OCI-LY1 (cell line): Measurements from ENCODE around the gene PSMD3.

Source experiments
- H2AFZ ChIP-seq: fragments of 200-600 bp; sonication (generic), shearing (Covaris generic); 2 replicates; pipeline ENCODE4 v1.6.0; 2014; ENCODE audit warnings: antibody characterized with exemption, mild to moderate bottlenecking, low read length
- H3F3A ChIP-seq: fragments of 200-600 bp; sonication (generic), shearing (Covaris generic); 2 replicates; pipeline ENCODE4 v1.6.0; 2014; ENCODE audit warnings: mild to moderate bottlenecking, antibody characterized with exemption, low read length, moderate library complexity; ENCODE audit not compliant: insufficient read depth
- H3K27ac ChIP-seq: fragments of 200-600 bp; sonication (generic); 2 replicates; pipeline ENCODE4 v1.5.1; 2014; ENCODE audit warnings: low read length, mixed run types, mild to moderate bottlenecking, low read depth; ENCODE audit not compliant: poor library complexity, severe bottlenecking
- H3K27me3 ChIP-seq: fragments of 200-600 bp; sonication (generic); 2 replicates; pipeline ENCODE4 v1.6.0; 2014; ENCODE audit warnings: antibody characterized with exemption, mild to moderate bottlenecking, low read length, moderate library complexity; ENCODE audit not compliant: insufficient read depth
- H3K36me3 ChIP-seq: fragments of 200-600 bp; sonication (generic); 2 replicates; pipeline ENCODE4 v1.6.1; 2014; ENCODE audit warnings: mild to moderate bottlenecking, antibody characterized with exemption, low read length, moderate library complexity, mixed read lengths; ENCODE audit not compliant: insufficient read depth
- H3K4me1 ChIP-seq: fragments of 200-600 bp; sonication (generic); 2 replicates; pipeline ENCODE4 v1.5.1; 2014; ENCODE audit warnings: mild to moderate bottlenecking, low read length, moderate library complexity; ENCODE audit not compliant: insufficient read depth, severe bottlenecking
- H3K4me2 ChIP-seq: fragments of 200-600 bp; sonication (generic), shearing (Covaris generic); 2 replicates; pipeline ENCODE4 v1.6.1; 2014; ENCODE audit warnings: low read length
- H3K4me3 ChIP-seq: fragments of 200-600 bp; sonication (generic); 2 replicates; pipeline ENCODE4 v1.5.1; 2014; ENCODE audit warnings: low read length, low read depth, mild to moderate bottlenecking, mixed read lengths; ENCODE audit not compliant: poor library complexity, severe bottlenecking
- H3K79me2 ChIP-seq: fragments of 200-600 bp; shearing (Covaris generic); 2 replicates; pipeline ENCODE4 v1.6.1; 2016; ENCODE audit warnings: mixed run types, low read length, mixed read lengths; ENCODE audit not compliant: insufficient read depth
- H3K9ac ChIP-seq: fragments of 200-600 bp; sonication (generic), shearing (Covaris generic); 2 replicates; pipeline ENCODE4 v1.6.1; 2014; ENCODE audit warnings: mild to moderate bottlenecking, low read length, mixed read lengths
- H3K9me2 ChIP-seq: fragments of 200-600 bp; sonication (generic), shearing (Covaris generic); 2 replicates; pipeline ENCODE4 v1.6.1; 2014; ENCODE audit warnings: low read depth, mild to moderate bottlenecking, low read length, mixed read lengths
- H3K9me3 ChIP-seq: fragments of 200-600 bp; shearing (Covaris generic); 2 replicates; pipeline ENCODE4 v1.6.1; 2014; ENCODE audit warnings: low read length, mixed read lengths
- H4K20me1 ChIP-seq: fragments of 200-600 bp; sonication (generic), shearing (Covaris generic); 2 replicates; pipeline ENCODE4 v1.6.0; 2016; ENCODE audit warnings: mild to moderate bottlenecking, low read length; ENCODE audit not compliant: insufficient read depth
- EZH2 ChIP-seq: fragments of 200-600 bp; sonication (generic), shearing (Covaris generic); IDR thresholded peaks from 2 replicates; pipeline ENCODE4 v1.8.0; 2017; ENCODE audit warnings: borderline replicate concordance, mixed run types, mild to moderate bottlenecking, antibody characterized with exemption, low read length, moderate library complexity, mixed read lengths
- TF ChIP-seq, protein P1 (sequence below): fragments of 200-600 bp; sonication (generic), shearing (Covaris generic); IDR thresholded peaks from 2 replicates; pipeline ENCODE4 v1.5.1; 2017; ENCODE audit warnings: mild to moderate bottlenecking, antibody characterized with exemption, low read length, moderate library complexity, mixed read lengths

Gene PSMD3

GRCh38 chr17:40025559-40025958, 45.0 kb downstream of the PSMD3 start:
- no peak overlapping the region for H3K27ac ChIP-seq
- peaks cover 57% of the 10 kb centered on the region for H3K36me3 ChIP-seq
- no peaks in the 10 kb centered on the region for H4K20me1 ChIP-seq
- no peak overlapping the region for H2AFZ ChIP-seq
- H3F3A ChIP-seq: no peaks in the 10 kb centered on the region
- no peak overlapping the region for H3K4me3 ChIP-seq
- H3K79me2 ChIP-seq: no peaks in the 10 kb centered on the region
- no peaks in the 10 kb centered on the region for H3K27me3 ChIP-seq
- no peak overlapping the region for H3K9ac ChIP-seq
- no peaks in the 10 kb centered on the region for H3K9me3 ChIP-seq
- TF ChIP-seq EZH2: no peak
- TF ChIP-seq, protein P1, sequence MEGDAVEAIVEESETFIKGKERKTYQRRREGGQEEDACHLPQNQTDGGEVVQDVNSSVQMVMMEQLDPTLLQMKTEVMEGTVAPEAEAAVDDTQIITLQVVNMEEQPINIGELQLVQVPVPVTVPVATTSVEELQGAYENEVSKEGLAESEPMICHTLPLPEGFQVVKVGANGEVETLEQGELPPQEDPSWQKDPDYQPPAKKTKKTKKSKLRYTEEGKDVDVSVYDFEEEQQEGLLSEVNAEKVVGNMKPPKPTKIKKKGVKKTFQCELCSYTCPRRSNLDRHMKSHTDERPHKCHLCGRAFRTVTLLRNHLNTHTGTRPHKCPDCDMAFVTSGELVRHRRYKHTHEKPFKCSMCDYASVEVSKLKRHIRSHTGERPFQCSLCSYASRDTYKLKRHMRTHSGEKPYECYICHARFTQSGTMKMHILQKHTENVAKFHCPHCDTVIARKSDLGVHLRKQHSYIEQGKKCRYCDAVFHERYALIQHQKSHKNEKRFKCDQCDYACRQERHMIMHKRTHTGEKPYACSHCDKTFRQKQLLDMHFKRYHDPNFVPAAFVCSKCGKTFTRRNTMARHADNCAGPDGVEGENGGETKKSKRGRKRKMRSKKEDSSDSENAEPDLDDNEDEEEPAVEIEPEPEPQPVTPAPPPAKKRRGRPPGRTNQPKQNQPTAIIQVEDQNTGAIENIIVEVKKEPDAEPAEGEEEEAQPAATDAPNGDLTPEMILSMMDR: no peak
- peaks cover 6% of the 10 kb centered on the region for H3K4me1 ChIP-seq
- no peaks in the 10 kb centered on the region for H3K9me2 ChIP-seq
- H3K4me2 ChIP-seq: no peak overlapping the region

- Histone ChIP-seq H3F3A (no peaks in the 10 kb centered on the region), H3K9me2 (no peaks in the 10 kb centered on the region), H2AFZ (no peak overlapping the region), H4K20me1 (no peaks in the 10 kb centered on the region), H3K4me2 (no peak overlapping the region), H3K27me3 (no peaks in the 10 kb centered on the region), H3K79me2 (no peaks in the 10 kb centered on the region), H3K9ac (no peak overlapping the region), H3K9me3 (no peaks in the 10 kb centered on the region), H3K27ac (no peak overlapping the region), H3K4me1 (peaks cover 6% of the 10 kb centered on the region), H3K4me3 (no peak overlapping the region), H3K36me3 (peaks cover 61% of the 10 kb centered on the region)
- no peak for TF ChIP-seq EZH2
- TF ChIP-seq, protein P1: no peak
Observed at GRCh38 chr17:40025991-40026815, 45.6 kb downstream of the PSMD3 start.

DNA sequence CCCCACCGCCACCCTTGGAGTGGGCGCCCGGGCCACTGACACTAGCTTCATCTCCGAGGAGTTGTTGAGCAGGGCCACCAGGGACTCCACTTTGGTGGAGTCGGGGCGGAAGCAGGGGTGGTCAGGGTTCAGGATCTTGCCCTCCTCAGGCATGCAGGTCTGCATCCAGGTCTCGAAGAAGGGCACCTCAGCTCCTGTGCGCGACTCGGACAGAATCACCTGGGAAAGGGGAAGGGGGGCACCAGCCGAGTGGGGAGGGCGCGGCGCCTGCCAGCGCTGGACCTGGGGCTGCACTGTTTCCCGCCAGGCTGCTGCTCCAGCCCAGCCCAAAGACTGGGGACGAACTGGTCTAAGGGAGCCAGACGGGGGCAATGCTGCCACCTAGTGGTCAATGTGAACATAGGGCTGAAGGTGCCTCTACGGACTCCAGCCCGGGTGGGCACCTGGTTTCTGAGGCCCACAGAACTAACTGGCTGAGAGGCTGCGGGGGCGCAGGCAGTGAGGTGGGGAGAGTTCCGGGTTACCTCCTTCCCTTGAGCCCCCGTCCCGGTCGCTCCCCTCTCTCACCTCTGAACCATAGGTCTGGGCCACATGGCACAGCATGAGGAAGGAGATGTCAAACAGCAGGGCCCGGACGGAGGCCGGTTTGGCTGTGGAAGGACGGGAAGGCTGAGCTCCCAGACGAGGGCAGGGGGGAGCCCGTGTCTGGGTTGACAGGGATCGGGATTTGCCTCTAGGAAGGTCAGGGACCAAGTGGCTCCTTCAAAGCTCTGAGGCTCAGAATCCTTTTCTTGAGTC, 46.4 kb downstream of the PSMD3 start:
- Histone ChIP-seq H3K9ac (no peak overlapping the region), H3K4me3 (no peak overlapping the region), H3F3A (no peaks in the 10 kb centered on the region), H3K4me2 (no peak overlapping the region), H3K27ac (no peak overlapping the region), H3K27me3 (no peaks in the 10 kb centered on the region), H3K9me3 (no peaks in the 10 kb centered on the region), H3K4me1 (peaks cover 6% of the 10 kb centered on the region), H3K9me2 (no peaks in the 10 kb centered on the region), H4K20me1 (no peaks in the 10 kb centered on the region), H2AFZ (no peak overlapping the region), H3K79me2 (no peaks in the 10 kb centered on the region), H3K36me3 (peaks cover 65% of the 10 kb centered on the region)
- no peak for TF ChIP-seq EZH2
- TF ChIP-seq, protein P1: peak; percentile 82
